ENCODE data around the gene CACNA1C. TPM values are rescaled to one million over a fixed set of nuclear protein-coding genes. Genes with fewer than 3 reads are reported as not detected.

CACNA1C gene
- total and polyA plus RNA-seq, 10 of the 15 experiments (the other 5 are each of a cell fraction or from before 2014, with no cell fraction given): under 0.01 to 0.15 (median 0.09) TPM; not detected in 5

DNA sequence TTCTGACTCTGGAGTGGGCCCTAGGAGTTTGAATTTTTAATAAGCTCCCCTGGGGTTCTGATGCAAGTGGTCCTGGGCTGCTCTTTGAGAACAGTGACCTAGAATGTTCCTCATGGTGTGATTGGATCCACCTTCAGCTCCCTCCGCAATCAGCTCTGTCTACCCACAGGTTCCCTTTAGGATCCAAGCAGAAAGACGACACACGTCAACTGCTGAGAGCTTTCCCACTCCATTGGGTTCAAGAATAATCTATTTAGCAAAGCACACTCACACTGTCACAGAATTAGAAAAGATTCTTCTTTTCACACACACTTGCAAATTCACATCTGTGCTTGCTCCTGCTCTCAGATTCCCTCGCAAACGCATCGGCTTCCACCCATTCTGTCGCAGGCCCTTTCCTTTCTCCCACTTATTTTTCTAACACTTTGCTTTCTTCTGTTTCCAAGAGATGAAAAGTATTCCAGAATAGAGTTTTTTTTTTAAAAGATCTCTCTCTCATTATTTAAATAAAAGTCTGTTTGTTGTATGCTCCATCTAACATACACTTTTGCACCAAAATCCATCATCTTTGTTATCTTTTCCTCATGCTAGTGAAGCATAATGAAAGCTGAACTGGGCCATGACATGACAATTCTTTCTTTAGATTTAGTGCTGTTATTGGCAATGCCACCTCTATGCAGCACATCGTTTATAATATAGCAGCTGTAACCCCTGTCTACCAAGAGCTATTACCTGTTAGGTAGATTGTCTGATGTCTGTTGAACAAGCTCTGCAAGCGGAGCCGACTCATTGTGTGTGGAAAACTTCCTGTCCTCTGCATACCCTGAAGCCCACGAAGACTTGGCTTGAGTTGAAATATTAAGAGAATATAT lies 73.1 kb downstream of the CACNA1C start:
- 42% methylated on average over 11 of the region's 11 CpGs for WGBS (ENCODE audit: insufficient coverage, insufficient replicate concordance, low lambda C conversion rate, missing lambda C conversion rate)
- no peak for ATAC-seq
- ChIA-PET SMC1A (ENCODE audit: uncharacterized antibody, unreplicated experiment) (no interaction called here), RAD21 (ENCODE audit: unreplicated experiment) (no interaction called here), CTCF (no interaction called here), POLR2A (no interaction called here)
- Histone ChIP-seq H3K4me2 (ENCODE audit: control insufficient read depth, insufficient read depth) (no peak overlapping the region), H3K27ac (ENCODE audit: control insufficient read depth, insufficient read depth) (no peak overlapping the region), H3K27me3 (replicated peaks in 1 of 2; ENCODE audit: control insufficient read depth in 2 of 2, insufficient read depth in 2 of 2, low read length in 1 of 2) (peaks cover 0 to under 1% of the 10 kb centered on the region in 2 experiments; a peak in 2 of 4 replicates), H3K36me3 (ENCODE audit: control insufficient read depth in 2 of 2, insufficient read depth in 2 of 2, low read length in 1 of 2) (no peaks in the 10 kb centered on the region), H3K9ac (ENCODE audit: control insufficient read depth, insufficient read depth, low read length) (no peak overlapping the region), H3K4me1 (ENCODE audit: control insufficient read depth, insufficient read depth, low read length) (no peaks in the 10 kb centered on the region), H4K20me1 (ENCODE audit: control insufficient read depth, insufficient read depth) (no peaks in the 10 kb centered on the region), H3K9me3 (replicated peaks; ENCODE audit: control insufficient read depth, insufficient read depth, low read length) (no peaks in the 10 kb centered on the region), H3K79me2 (ENCODE audit: control insufficient read depth, insufficient read depth, low read length) (no peaks in the 10 kb centered on the region), H3K4me3 (no peak overlapping the region), H2AFZ (ENCODE audit: control insufficient read depth, low read depth, low read length) (no peak overlapping the region)
- BruUV-seq (replicated peaks): no TSS peak
- no peak for DNase-seq (ENCODE audit: low read depth, low spot score)
- intact Hi-C loops (cut with micrococcal nuclease; ENCODE audit: unreplicated experiment) (no loop called here), in situ Hi-C loops (cut with MboI) (no loop called here)
- FAIRE-seq: no peak
- TF ChIP-seq SMC3 (IDR thresholded peaks at IDR 0.05; ENCODE audit: borderline replicate concordance, low read length): no peak
- TF ChIP-seq SMARCA5 (IDR thresholded peaks at IDR 0.05): no peak
- TF ChIP-seq CHD1 (IDR thresholded peaks at IDR 0.05; ENCODE audit: low read depth, low read length): no peak
- TF ChIP-seq CBX5 (IDR thresholded peaks at IDR 0.05; ENCODE audit: low read depth): no peak
- no peak for TF ChIP-seq SIN3A (IDR thresholded peaks at IDR 0.05; ENCODE audit: low read depth, low read length)
- TF ChIP-seq MEF2A (IDR thresholded peaks at IDR 0.05; ENCODE audit: insufficient read depth, low read depth, low read length): no peak
- no peak for TF ChIP-seq MTA2 (IDR thresholded peaks at IDR 0.05; ENCODE audit: low read depth)
- TF ChIP-seq IRF3 (IDR thresholded peaks at IDR 0.05): no peak
- no peak for TF ChIP-seq ZBED1 (IDR thresholded peaks at IDR 0.05; ENCODE audit: borderline replicate concordance)
- TF ChIP-seq, protein P1, sequence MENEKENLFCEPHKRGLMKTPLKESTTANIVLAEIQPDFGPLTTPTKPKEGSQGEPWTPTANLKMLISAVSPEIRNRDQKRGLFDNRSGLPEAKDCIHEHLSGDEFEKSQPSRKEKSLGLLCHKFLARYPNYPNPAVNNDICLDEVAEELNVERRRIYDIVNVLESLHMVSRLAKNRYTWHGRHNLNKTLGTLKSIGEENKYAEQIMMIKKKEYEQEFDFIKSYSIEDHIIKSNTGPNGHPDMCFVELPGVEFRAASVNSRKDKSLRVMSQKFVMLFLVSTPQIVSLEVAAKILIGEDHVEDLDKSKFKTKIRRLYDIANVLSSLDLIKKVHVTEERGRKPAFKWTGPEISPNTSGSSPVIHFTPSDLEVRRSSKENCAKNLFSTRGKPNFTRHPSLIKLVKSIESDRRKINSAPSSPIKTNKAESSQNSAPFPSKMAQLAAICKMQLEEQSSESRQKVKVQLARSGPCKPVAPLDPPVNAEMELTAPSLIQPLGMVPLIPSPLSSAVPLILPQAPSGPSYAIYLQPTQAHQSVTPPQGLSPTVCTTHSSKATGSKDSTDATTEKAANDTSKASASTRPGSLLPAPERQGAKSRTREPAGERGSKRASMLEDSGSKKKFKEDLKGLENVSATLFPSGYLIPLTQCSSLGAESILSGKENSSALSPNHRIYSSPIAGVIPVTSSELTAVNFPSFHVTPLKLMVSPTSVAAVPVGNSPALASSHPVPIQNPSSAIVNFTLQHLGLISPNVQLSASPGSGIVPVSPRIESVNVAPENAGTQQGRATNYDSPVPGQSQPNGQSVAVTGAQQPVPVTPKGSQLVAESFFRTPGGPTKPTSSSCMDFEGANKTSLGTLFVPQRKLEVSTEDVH (IDR thresholded peaks at IDR 0.05; ENCODE audit: low read depth, partially characterized antibody): no peak
- no peak for TF ChIP-seq BHLHE40 (IDR thresholded peaks at IDR 0.05; ENCODE audit: borderline replicate concordance in 1 of 2, low read depth in 2 of 2, low read length in 1 of 2)
- no peak for TF ChIP-seq EED (IDR thresholded peaks at IDR 0.05; ENCODE audit: low read depth)
- TF ChIP-seq RELA (IDR thresholded peaks at IDR 0.05; ENCODE audit: borderline replicate concordance, partially characterized antibody): no peak
- no peak for TF ChIP-seq BCLAF1 (IDR thresholded peaks at IDR 0.05)
- no peak for TF ChIP-seq POLR2AphosphoS5 (IDR thresholded peaks at IDR 0.05; ENCODE audit: low read length)
- TF ChIP-seq, protein P2, sequence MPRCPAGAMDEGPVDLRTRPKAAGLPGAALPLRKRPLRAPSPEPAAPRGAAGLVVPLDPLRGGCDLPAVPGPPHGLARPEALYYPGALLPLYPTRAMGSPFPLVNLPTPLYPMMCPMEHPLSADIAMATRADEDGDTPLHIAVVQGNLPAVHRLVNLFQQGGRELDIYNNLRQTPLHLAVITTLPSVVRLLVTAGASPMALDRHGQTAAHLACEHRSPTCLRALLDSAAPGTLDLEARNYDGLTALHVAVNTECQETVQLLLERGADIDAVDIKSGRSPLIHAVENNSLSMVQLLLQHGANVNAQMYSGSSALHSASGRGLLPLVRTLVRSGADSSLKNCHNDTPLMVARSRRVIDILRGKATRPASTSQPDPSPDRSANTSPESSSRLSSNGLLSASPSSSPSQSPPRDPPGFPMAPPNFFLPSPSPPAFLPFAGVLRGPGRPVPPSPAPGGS (IDR thresholded peaks at IDR 0.05; ENCODE audit: borderline replicate concordance, insufficient read depth, low read depth, low read length, poor library complexity, severe bottlenecking): no peak

All from GM12878 (cell line).